Activated CD4-positive, alpha-beta memory T cell treated with anti-CD3 and anti-CD28 coated beads, Interleukin-2, amount 10 ng/mL, durations not matched to agents 7 days and 5 days (primary cell): Measurements from ENCODE around the gene ETNK2. TPM values are rescaled to one million over a fixed set of nuclear protein-coding genes. Genes with fewer than 3 reads are reported as not detected.

Experiments
- CTCF ChIA-PET: fragments of 350-600 bp; sonication (Branson Sonifier 250); formaldehyde crosslinking; loops from one replicate; lab custom pipeline; 2021; ENCODE audit warnings: antibody characterized with exemption, inconsistent platforms; lab: Charles Lee
- POLR2A ChIA-PET: fragments of 350-600 bp; sonication (Branson Sonifier 250); formaldehyde crosslinking; loops from one replicate; lab custom pipeline; 2021; ENCODE audit warnings: antibody characterized with exemption; lab: Charles Lee
- DNase-seq: peaks from one replicate; pipeline ENCODE4 v3.0.0-alpha.2; 2020
- H3K27ac Mint-ChIP-seq: one replicate; pipeline ENCODE4 v1.8.0; 2021; ENCODE audit warnings: mild to moderate bottlenecking, mixed read lengths
- H3K27me3 Mint-ChIP-seq: one replicate; pipeline ENCODE4 v1.8.0; 2021; ENCODE audit warnings: mixed read lengths
- H3K36me3 Mint-ChIP-seq: one replicate; pipeline ENCODE4 v1.8.0; 2021; ENCODE audit warnings: low read depth, mixed read lengths
- H3K4me1 Mint-ChIP-seq: one replicate; pipeline ENCODE4 v1.8.0; 2021; ENCODE audit warnings: mixed read lengths
- H3K4me3 Mint-ChIP-seq: one replicate; pipeline ENCODE4 v1.8.0; 2021; ENCODE audit warnings: mild to moderate bottlenecking, mixed read lengths
- H3K9me3 Mint-ChIP-seq: one replicate; pipeline ENCODE4 v1.8.0; 2021; ENCODE audit warnings: mixed read lengths
- total RNA-seq, 2 experiments: library from RNA; stranded (reverse); gene quantifications; one replicate each; pipeline ENCODE4 v1.2.3, GENCODE V29; 2021

Gene ETNK2
- total RNA-seq, 2 experiments from 2014 or later: 0.08 to 0.18 TPM

DNA sequence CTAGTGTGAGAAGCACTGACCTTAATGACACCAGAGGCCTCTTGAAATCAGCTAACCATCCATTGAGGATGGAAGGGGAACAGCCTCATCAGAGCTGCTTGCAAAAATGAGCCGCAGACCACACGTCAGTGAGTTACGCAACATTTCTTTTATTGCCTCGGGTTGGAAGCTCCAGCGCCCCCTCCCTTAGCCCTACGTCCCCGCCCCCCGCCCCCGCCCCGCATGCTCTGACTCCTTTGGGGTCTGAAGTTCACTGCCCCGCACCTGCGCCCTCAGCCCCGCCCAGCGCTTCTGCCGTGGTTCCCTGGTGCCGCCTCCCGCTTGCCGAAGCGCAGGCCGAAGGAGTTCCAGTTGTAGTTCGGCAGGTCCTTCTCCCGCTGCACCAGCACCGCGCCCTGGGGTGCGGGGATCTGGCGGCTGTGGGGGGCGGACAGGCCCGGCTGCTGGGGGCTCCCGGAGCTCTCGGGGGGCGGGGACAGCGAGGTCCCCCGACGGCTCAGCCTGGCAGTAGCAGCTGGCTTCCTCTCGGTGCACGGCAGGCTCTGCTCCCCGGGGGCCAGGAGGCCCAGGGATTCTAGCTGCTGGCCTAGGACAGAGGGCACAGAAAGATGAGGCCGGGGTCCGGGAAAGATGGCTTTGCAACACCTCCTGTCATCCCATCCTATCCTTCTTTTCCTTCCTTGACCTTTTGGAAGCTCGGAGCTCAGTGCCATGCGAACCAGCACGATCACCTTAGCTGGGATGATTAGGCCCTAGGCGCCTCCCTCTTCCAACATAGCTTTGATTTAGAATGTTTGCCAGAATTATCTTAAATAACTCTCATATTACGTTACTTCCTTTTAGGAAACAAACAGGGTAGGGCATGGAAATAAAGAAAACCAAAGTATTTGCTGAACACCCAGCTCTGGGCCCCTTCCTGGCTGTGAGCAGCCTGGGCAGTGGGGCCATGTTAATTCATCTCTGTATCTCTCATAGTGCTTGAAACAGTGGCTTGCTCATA is 38.7 kb upstream of the ETNK2 start:
- Mint-ChIP-seq H3K27me3 (peaks cover 51% of the 10 kb centered on the region), H3K4me1 (peaks cover 15% of the 10 kb centered on the region), H3K27ac (no peak overlapping the region), H3K36me3 (no peaks in the 10 kb centered on the region), H3K4me3 (no peak overlapping the region), H3K9me3 (peaks cover 6% of the 10 kb centered on the region)
- DNase-seq: no peak
- ChIA-PET POLR2A (no interaction called here), CTCF (interaction anchor here (1.3 kb wide), 1 partner anchor 16 kb away, joined by 8 read pairs; no protein-coding TSS in a partner anchor)

GRCh38 chr1:204188959-204189639 is 37.3 kb upstream of the ETNK2 start:
- no peaks in the 10 kb centered on the region for H3K36me3 Mint-ChIP-seq
- no peak for DNase-seq
- H3K4me1 Mint-ChIP-seq: peaks cover 12% of the 10 kb centered on the region
- no peak overlapping the region for H3K27ac Mint-ChIP-seq
- peaks cover 50% of the 10 kb centered on the region for H3K27me3 Mint-ChIP-seq
- POLR2A ChIA-PET: interaction anchor here (0.6 kb wide), 1 partner anchor 146 kb away, joined by 3 read pairs; no protein-coding TSS in a partner anchor
- H3K9me3 Mint-ChIP-seq: no peaks in the 10 kb centered on the region
- no peak overlapping the region for H3K4me3 Mint-ChIP-seq
- CTCF ChIA-PET: interaction anchor here (1.0 kb wide), 1 partner anchor 27 kb away, joined by 3 read pairs; no protein-coding TSS in a partner anchor

DNA sequence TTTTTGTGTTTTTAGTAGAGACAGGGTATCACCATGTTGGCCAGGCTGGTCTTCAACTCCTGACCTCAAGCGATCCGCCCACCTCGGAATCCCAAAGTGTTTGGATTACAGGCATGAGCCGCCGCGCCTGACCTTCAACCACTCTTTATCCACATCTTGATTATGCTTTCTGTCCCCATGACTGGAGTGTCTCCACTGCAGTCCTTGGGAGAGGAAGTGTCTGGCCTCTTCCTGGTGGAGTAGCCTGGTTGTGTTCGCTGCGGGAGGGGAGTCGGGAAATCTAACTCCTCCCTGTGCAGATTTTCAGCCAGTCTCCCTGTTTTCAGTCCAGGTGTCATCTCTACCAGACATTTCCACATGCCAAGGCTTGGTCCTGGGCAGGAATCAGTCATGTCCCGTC is 34.8 kb upstream of the ETNK2 start:
- ChIA-PET CTCF (no interaction called here), POLR2A (no interaction called here)
- peaks cover 12% of the 10 kb centered on the region for H3K4me1 Mint-ChIP-seq
- peaks cover 46% of the 10 kb centered on the region for H3K27me3 Mint-ChIP-seq
- H3K36me3 Mint-ChIP-seq: no peaks in the 10 kb centered on the region
- DNase-seq: no peak
- H3K4me3 Mint-ChIP-seq: no peak overlapping the region
- H3K27ac Mint-ChIP-seq: no peak overlapping the region
- no peaks in the 10 kb centered on the region for H3K9me3 Mint-ChIP-seq

DNA sequence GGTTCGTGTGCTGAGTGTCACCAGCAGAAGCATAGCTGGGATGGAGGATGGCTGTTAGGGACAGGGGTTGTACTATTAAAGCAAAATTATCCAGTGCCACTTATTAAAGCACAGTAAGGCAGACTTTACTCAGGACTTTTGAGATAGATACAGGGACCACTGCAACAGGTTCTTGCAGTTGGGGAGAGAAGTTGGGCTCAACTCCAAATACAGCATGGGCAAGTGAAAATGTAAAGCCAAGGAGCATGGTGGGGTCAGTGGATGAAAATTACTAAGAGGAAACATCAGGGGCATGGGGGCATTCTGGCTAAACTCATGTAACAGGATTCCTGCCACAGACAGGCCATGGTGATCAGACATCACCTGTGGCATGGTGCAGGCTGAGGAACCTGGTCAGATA is 29.3 kb upstream of the ETNK2 start:
- peaks cover 3% of the 10 kb centered on the region for H3K27me3 Mint-ChIP-seq
- no peaks in the 10 kb centered on the region for H3K36me3 Mint-ChIP-seq
- no peaks in the 10 kb centered on the region for H3K4me1 Mint-ChIP-seq
- DNase-seq: no peak
- ChIA-PET CTCF (no interaction called here), POLR2A (no interaction called here)
- no peaks in the 10 kb centered on the region for H3K9me3 Mint-ChIP-seq
- no peak overlapping the region for H3K4me3 Mint-ChIP-seq
- no peak overlapping the region for H3K27ac Mint-ChIP-seq

- no peaks in the 10 kb centered on the region for H3K9me3 Mint-ChIP-seq
Observed at GRCh38 chr1:204180133-204180532, 28.3 kb upstream of the ETNK2 start.

GRCh38 chr1:204178487-204179281 is 26.8 kb upstream of the ETNK2 start:
- no peaks in the 10 kb centered on the region for H3K4me1 Mint-ChIP-seq
- ChIA-PET CTCF (no interaction called here), POLR2A (no interaction called here)

More at GRCh38 chr1:204180133-204180532, 28.3 kb upstream of the ETNK2 start:
- DNase-seq: no peak
- Mint-ChIP-seq H3K36me3 (no peaks in the 10 kb centered on the region), H3K27ac (no peak overlapping the region), H3K4me3 (no peak overlapping the region), H3K27me3 (peaks cover 3% of the 10 kb centered on the region), H3K4me1 (no peaks in the 10 kb centered on the region)
- CTCF ChIA-PET: no interaction called here
- POLR2A ChIA-PET: interaction anchor here (0.6 kb wide), 1 partner anchor 408 kb away, joined by 3 read pairs; no protein-coding TSS in a partner anchor

GRCh38 chr1:204177133-204177532 is 25.3 kb upstream of the ETNK2 start:
- Mint-ChIP-seq H3K4me1 (no peaks in the 10 kb centered on the region), H3K36me3 (no peaks in the 10 kb centered on the region), H3K27ac (no peak overlapping the region), H3K9me3 (peaks cover 5% of the 10 kb centered on the region), H3K27me3 (peaks cover 3% of the 10 kb centered on the region), H3K4me3 (no peak overlapping the region)
- no peak for DNase-seq
- ChIA-PET CTCF (no interaction called here), POLR2A (no interaction called here)

More at GRCh38 chr1:204178487-204179281, 26.8 kb upstream of the ETNK2 start:
- no peak for DNase-seq
- H3K27me3 Mint-ChIP-seq: peaks cover 3% of the 10 kb centered on the region
- H3K4me3 Mint-ChIP-seq: no peak overlapping the region
- no peaks in the 10 kb centered on the region for H3K36me3 Mint-ChIP-seq
- no peak overlapping the region for H3K27ac Mint-ChIP-seq
- peaks cover 2% of the 10 kb centered on the region for H3K9me3 Mint-ChIP-seq

- no peaks in the 10 kb centered on the region for H3K36me3 Mint-ChIP-seq
- no peak for DNase-seq
- H3K9me3 Mint-ChIP-seq: peaks cover 12% of the 10 kb centered on the region
- H3K27ac Mint-ChIP-seq: no peak overlapping the region
- ChIA-PET POLR2A (interaction anchor here (0.7 kb wide), 1 partner anchor 61 kb away, joined by 3 read pairs; no protein-coding TSS in a partner anchor), CTCF (no interaction called here)
- no peak overlapping the region for H3K4me3 Mint-ChIP-seq
- H3K27me3 Mint-ChIP-seq: peaks cover 4% of the 10 kb centered on the region
- no peaks in the 10 kb centered on the region for H3K4me1 Mint-ChIP-seq
Observed at GRCh38 chr1:204176049-204176448, 24.2 kb upstream of the ETNK2 start.

DNA sequence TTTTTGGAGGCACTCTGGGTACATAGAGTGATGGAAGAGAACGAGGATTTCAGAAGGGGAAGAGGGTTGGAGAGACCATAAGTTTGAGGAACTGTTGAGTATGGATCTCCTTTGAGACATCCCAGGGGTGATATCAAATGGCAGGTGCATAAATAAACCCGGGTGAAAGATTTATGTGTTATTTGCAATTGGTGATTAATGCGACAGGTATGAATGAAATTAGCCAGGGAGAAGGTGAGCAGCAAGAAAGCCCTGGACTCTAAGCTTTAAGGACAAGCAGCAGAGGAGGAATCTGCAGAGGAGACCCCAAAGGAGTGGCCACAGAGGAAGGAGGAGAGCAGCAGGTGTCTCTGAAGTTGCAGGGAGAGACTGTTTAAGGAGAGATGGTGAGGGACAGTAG is 23.1 kb upstream of the ETNK2 start:
- Mint-ChIP-seq H3K9me3 (peaks cover 22% of the 10 kb centered on the region), H3K27ac (no peak overlapping the region), H3K27me3 (peaks cover 3% of the 10 kb centered on the region), H3K4me3 (no peak overlapping the region), H3K4me1 (no peaks in the 10 kb centered on the region), H3K36me3 (no peaks in the 10 kb centered on the region)
- ChIA-PET POLR2A (no interaction called here), CTCF (interaction anchor here (1.0 kb wide), 1 partner anchor 32 kb away, joined by 3 read pairs; no protein-coding TSS in a partner anchor)
- DNase-seq: no peak

- Mint-ChIP-seq H3K27me3 (peaks cover 1% of the 10 kb centered on the region), H3K9me3 (peaks cover 36% of the 10 kb centered on the region), H3K27ac (no peak overlapping the region), H3K4me3 (no peak overlapping the region), H3K4me1 (no peaks in the 10 kb centered on the region), H3K36me3 (no peaks in the 10 kb centered on the region)
- CTCF ChIA-PET: no interaction called here
- POLR2A ChIA-PET: no interaction called here
- no peak for DNase-seq
Observed at GRCh38 chr1:204172404-204173029, 20.7 kb upstream of the ETNK2 start.

- Mint-ChIP-seq H3K27me3 (peaks cover 1% of the 10 kb centered on the region), H3K4me3 (no peak overlapping the region), H3K27ac (no peak overlapping the region), H3K9me3 (peaks cover 38% of the 10 kb centered on the region), H3K4me1 (no peaks in the 10 kb centered on the region), H3K36me3 (no peaks in the 10 kb centered on the region)
- ChIA-PET POLR2A (no interaction called here), CTCF (interaction anchor here (0.6 kb wide), 1 partner anchor 9 kb away, joined by 3 read pairs; no protein-coding TSS in a partner anchor)
- no peak for DNase-seq
Observed at GRCh38 chr1:204171751-204172178, 19.9 kb upstream of the ETNK2 start.

DNA sequence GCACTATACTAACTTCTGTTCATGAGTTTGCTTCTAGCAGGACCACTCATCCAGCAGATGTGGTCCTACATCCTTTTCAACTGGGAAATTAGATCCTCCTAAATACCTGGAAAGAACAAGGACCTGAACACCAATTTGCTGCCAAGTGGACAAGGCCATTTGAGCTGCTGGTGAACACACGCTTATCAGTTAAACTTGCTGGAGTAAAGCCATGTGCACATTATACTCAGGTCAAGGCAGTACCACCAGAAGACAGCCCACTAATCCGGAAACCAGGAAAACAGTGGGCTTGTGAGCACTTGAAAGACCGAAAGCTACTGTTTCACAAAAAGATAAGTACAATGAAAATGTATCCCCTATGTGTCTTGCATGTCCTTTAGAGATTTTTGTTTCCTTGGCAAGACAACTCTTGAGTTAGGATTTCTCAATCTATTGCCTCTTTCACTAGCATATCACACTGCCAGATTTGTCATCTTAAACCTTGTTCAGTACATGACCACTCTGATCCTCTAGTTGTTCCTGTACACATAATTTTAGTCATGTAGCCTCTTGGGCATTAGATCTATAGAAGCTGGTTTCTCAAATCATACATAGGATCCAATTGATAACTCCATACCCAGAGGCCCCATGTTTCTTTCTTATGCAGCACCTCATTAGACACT is 18.8 kb upstream of the ETNK2 start:
- CTCF ChIA-PET: no interaction called here
- Mint-ChIP-seq H3K4me3 (no peak overlapping the region), H3K27me3 (peaks cover 1% of the 10 kb centered on the region), H3K36me3 (no peaks in the 10 kb centered on the region), H3K27ac (no peak overlapping the region), H3K4me1 (no peaks in the 10 kb centered on the region), H3K9me3 (peaks cover 38% of the 10 kb centered on the region)
- POLR2A ChIA-PET: no interaction called here
- no peak for DNase-seq
